GM21786 (cell line): ENCODE measurements around the gene SRRM1.
"Not testable (repeated sequence)": the region's sequence is repeated elsewhere in the genome, so short reads cannot be mapped to it uniquely, and the experiment has no call there.

ENCODE experiments used
- ATAC-seq: cut with Tn5 transposase; IDR thresholded peaks from one replicate; pipeline ENCODE4 v1.9.1; 2021; ENCODE audit not compliant: unreplicated experiment

The SRRM1 gene

GRCh38 chr1:24713736-24714135 lies 70.6 kb downstream of the SRRM1 start:
- no peak for ATAC-seq

DNA sequence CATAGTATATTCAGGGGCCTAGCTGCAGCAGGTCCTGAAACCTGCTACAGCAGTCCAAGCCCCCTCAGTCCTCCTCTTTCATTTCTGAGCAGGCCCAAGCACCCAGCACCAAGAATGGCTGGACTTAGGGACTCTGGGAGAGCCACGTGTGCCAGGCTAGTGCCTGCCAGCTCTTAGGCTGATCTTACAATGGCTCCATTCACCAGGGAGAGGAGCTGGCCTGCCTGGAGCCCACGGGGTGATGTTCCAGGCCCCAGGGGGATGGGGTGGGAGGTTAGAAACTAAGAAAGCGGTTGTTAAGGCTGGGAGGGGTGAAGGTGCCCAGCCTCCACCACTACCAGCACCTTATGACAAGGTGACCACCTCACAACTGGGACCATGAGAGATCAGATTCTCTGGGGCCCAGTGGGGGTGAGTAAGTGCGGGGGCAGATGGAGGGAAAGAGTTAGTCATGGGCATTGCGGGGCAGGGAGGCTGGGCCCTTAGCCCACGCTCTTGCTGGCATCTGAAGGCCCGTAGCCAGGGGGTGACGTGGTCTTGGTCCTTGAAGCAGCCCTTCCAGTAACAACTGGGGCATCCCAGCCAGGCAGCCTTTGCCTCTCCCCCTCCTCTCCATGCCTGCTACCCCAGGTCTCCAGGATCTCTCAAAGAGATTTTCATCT lies 71.9 kb downstream of the SRRM1 start:
- no peak for ATAC-seq

DNA sequence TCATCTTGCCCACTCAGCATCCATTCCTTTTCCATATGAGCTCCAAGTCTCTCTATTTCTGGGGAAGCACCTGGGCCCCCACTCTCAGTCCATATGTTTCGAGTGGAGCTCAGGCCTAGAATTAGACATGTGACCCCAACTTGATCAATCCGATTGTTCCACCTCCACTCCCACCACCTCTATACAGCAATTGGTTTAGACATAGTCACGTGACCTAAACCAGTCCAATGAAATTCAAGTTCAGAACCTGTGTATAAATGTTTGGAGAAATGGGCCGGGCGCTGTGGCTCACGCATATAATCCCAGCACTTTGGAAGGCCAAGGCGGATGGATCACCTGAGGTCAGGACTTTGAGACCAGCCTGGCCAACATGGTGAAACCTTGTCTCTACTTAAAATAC lies 72.6 kb downstream of the SRRM1 start:
- no peak for ATAC-seq

GRCh38 chr1:24717887-24718650 lies 75.0 kb downstream of the SRRM1 start:
- ATAC-seq = no peak

GRCh38 chr1:24720152-24720551 lies 77.0 kb downstream of the SRRM1 start:
- no peak for ATAC-seq

- no peak for ATAC-seq
Measured at GRCh38 chr1:24721533-24721932, 78.4 kb downstream of the SRRM1 start.

DNA sequence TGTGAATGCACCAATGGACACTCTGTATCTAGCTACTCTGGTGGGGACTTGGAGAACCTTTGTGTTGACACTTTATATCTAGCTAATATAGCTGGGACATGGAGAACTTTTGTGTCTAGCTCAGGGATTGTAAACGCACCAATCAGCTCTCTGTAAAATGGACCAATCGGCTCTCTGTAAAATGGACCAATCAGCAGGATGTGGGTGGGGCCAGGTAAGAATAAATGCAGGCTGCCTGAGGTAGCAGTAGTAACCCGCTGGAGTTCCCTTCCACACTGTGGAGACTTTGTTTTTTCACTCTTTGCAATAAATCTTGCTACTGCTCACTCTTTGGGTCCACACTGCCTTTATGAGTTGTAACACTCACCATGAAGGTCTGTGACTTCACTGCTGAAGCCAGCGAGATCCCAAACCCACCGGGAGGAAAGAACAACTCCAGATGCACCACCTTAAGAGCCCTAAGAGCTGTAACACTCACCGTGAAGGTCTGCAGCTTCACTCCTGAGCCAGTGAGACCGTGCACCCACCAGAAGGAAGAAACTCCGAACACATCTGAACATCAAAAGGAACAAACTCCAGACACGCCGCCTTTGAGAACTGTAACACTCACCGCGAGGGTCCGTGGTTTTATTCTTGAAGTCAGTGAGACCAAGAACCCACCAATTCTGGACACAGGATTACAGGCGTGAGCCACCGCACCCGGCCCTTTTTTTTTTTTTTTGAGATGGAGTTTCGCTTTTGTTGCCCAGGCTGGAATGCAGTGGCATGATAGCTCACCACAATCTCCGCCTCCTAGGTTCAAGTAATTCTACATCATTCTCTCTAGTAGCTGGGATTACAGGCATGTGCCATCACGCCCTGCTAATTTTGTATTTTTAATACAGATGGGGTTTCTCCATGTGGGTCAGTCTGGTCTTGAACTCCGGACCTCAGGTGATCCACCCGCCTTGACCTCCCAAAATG lies 79.3 kb downstream of the SRRM1 start:
- ATAC-seq = not testable (repeated sequence)
